ENCODE results near the gene PDE4B. TPM values are rescaled to one million over a fixed set of nuclear protein-coding genes. Genes with fewer than 3 reads are reported as not detected.
"Not testable (repeated sequence)": the region's sequence is repeated elsewhere in the genome, so short reads cannot be mapped to it uniquely, and the experiment has no call there.

The PDE4B gene
- total and polyA plus RNA-seq, 2 donors from 2014 or later, result 2.0 to 8.7 TPM

GRCh38 chr1:66403007-66403731, 610.5 kb downstream of the PDE4B start:
- FAIRE-seq, result no peak
- intact Hi-C loops (cut with DNase I), result no loop called here
- no peaks in the 10 kb centered on the region for H3K9me3 ChIP-seq (ENCODE audit: control insufficient read depth in 2 of 3, insufficient read depth in 1 of 3, low read length in 3 of 3)
- no peak overlapping the region for H3K4me3 ChIP-seq (ENCODE audit: low read length in 3 of 3)
- DNase-seq, result peak in 1 of 5 donors; percentile 45
- H3K27me3 ChIP-seq (ENCODE audit: control insufficient read depth, insufficient read depth, low read length), result no peaks in the 10 kb centered on the region
- no peak overlapping the region for H3K9ac ChIP-seq (ENCODE audit: low read length in 3 of 3)
- no peak for TF ChIP-seq CTCF (IDR thresholded peaks at IDR 0.05; ENCODE audit: borderline replicate concordance, extremely low read depth, insufficient read depth)
- H3K4me1 ChIP-seq (ENCODE audit: control insufficient read depth in 2 of 3, insufficient read depth in 2 of 3, low read depth in 1 of 3, low read length in 3 of 3), result no peaks in the 10 kb centered on the region
- H3K27ac ChIP-seq (ENCODE audit: low read depth in 2 of 2, low read length in 2 of 2), result no peak overlapping the region
- no peaks in the 10 kb centered on the region for H3K36me3 ChIP-seq (ENCODE audit: control insufficient read depth in 2 of 3, insufficient read depth in 3 of 3, low read length in 3 of 3)

GRCh38 chr1:66405061-66405460, 612.4 kb downstream of the PDE4B start:
- intact Hi-C loops (cut with DNase I), result no loop called here
- Histone ChIP-seq H3K4me1 (ENCODE audit: control insufficient read depth in 2 of 3, insufficient read depth in 2 of 3, low read depth in 1 of 3, low read length in 3 of 3) (no peaks in the 10 kb centered on the region), H3K4me3 (ENCODE audit: low read length in 3 of 3) (no peak overlapping the region), H3K9ac (ENCODE audit: low read length in 3 of 3) (no peak overlapping the region), H3K9me3 (ENCODE audit: control insufficient read depth in 2 of 3, insufficient read depth in 1 of 3, low read length in 3 of 3) (no peaks in the 10 kb centered on the region), H3K27ac (ENCODE audit: low read depth in 2 of 2, low read length in 2 of 2) (no peak overlapping the region), H3K36me3 (ENCODE audit: control insufficient read depth in 2 of 3, insufficient read depth in 3 of 3, low read length in 3 of 3) (no peaks in the 10 kb centered on the region), H3K27me3 (ENCODE audit: control insufficient read depth, insufficient read depth, low read length) (no peaks in the 10 kb centered on the region)
- no peak for TF ChIP-seq CTCF (IDR thresholded peaks at IDR 0.05; ENCODE audit: borderline replicate concordance, extremely low read depth, insufficient read depth)
- FAIRE-seq, result no peak
- DNase-seq, result no peak

GRCh38 chr1:66411449-66411848, 618.8 kb downstream of the PDE4B start:
- H3K9ac ChIP-seq (ENCODE audit: low read length in 3 of 3); H3K36me3 ChIP-seq (ENCODE audit: control insufficient read depth in 2 of 3, insufficient read depth in 3 of 3, low read length in 3 of 3); H3K4me1 ChIP-seq (ENCODE audit: control insufficient read depth in 2 of 3, insufficient read depth in 2 of 3, low read depth in 1 of 3, low read length in 3 of 3); H3K9me3 ChIP-seq (ENCODE audit: control insufficient read depth in 2 of 3, insufficient read depth in 1 of 3, low read length in 3 of 3); H3K4me3 ChIP-seq (ENCODE audit: low read length in 3 of 3); H3K27me3 ChIP-seq (ENCODE audit: control insufficient read depth, insufficient read depth, low read length); DNase-seq; FAIRE-seq; intact Hi-C loops (cut with DNase I); H3K27ac ChIP-seq (ENCODE audit: low read depth in 2 of 2, low read length in 2 of 2): not testable (repeated sequence)

GRCh38 chr1:66412704-66413103, 620.0 kb downstream of the PDE4B start:
- no peaks in the 10 kb centered on the region for H3K27me3 ChIP-seq (ENCODE audit: control insufficient read depth, insufficient read depth, low read length)
- H3K27ac ChIP-seq (ENCODE audit: low read depth in 2 of 2, low read length in 2 of 2), result no peak overlapping the region
- peaks cover 0 to 4% (median 0%) of the 10 kb centered on the region in 3 donors for H3K4me1 ChIP-seq (ENCODE audit: control insufficient read depth in 2 of 3, insufficient read depth in 2 of 3, low read depth in 1 of 3, low read length in 3 of 3)
- no peaks in the 10 kb centered on the region for H3K36me3 ChIP-seq (ENCODE audit: control insufficient read depth in 2 of 3, insufficient read depth in 3 of 3, low read length in 3 of 3)
- DNase-seq, result no peak
- H3K4me3 ChIP-seq (ENCODE audit: low read length in 3 of 3), result no peak overlapping the region
- intact Hi-C loops (cut with DNase I), result no loop called here
- H3K9ac ChIP-seq (ENCODE audit: low read length in 3 of 3), result no peak overlapping the region
- peaks cover 0 to 12% (median 0%) of the 10 kb centered on the region in 3 donors for H3K9me3 ChIP-seq (ENCODE audit: control insufficient read depth in 2 of 3, insufficient read depth in 1 of 3, low read length in 3 of 3)
- no peak for FAIRE-seq
- TF ChIP-seq CTCF (IDR thresholded peaks at IDR 0.05; ENCODE audit: borderline replicate concordance, extremely low read depth, insufficient read depth), result no peak

All from kidney (tissue), 14 donors.